ENCODE results near the gene MPG. TPM values are rescaled to one million over a fixed set of nuclear protein-coding genes. Genes with fewer than 3 reads are reported as not detected.

The MPG gene
- total and polyA plus RNA-seq, 2 donors from 2014 or later = 40.8 to 54.3 TPM

GRCh38 chr16:60166-60565, 17.9 kb upstream of the MPG start:
- peaks cover 0 to 15% (median 13%) of the 10 kb centered on the region in 3 donors for H3K36me3 ChIP-seq (ENCODE audit: control insufficient read depth in 2 of 3, insufficient read depth in 3 of 3, low read length in 3 of 3)
- no peak overlapping the region for H3K4me3 ChIP-seq (ENCODE audit: low read length in 3 of 3)
- FAIRE-seq (no peak), DNase-seq (peak in 1 of 5 donors; percentile 49)
- H3K9ac ChIP-seq (ENCODE audit: low read length in 3 of 3) = no peak overlapping the region
- no peaks in the 10 kb centered on the region for H3K4me1 ChIP-seq (ENCODE audit: control insufficient read depth in 2 of 3, insufficient read depth in 2 of 3, low read depth in 1 of 3, low read length in 3 of 3)
- intact Hi-C loops (cut with DNase I) = no loop called here
- no peak overlapping the region for H3K27ac ChIP-seq (ENCODE audit: low read depth in 2 of 2, low read length in 2 of 2)
- H3K27me3 ChIP-seq (ENCODE audit: control insufficient read depth, insufficient read depth, low read length) = no peaks in the 10 kb centered on the region
- no peaks in the 10 kb centered on the region for H3K9me3 ChIP-seq (ENCODE audit: control insufficient read depth in 2 of 3, insufficient read depth in 1 of 3, low read length in 3 of 3)
- TF ChIP-seq, protein P1, sequence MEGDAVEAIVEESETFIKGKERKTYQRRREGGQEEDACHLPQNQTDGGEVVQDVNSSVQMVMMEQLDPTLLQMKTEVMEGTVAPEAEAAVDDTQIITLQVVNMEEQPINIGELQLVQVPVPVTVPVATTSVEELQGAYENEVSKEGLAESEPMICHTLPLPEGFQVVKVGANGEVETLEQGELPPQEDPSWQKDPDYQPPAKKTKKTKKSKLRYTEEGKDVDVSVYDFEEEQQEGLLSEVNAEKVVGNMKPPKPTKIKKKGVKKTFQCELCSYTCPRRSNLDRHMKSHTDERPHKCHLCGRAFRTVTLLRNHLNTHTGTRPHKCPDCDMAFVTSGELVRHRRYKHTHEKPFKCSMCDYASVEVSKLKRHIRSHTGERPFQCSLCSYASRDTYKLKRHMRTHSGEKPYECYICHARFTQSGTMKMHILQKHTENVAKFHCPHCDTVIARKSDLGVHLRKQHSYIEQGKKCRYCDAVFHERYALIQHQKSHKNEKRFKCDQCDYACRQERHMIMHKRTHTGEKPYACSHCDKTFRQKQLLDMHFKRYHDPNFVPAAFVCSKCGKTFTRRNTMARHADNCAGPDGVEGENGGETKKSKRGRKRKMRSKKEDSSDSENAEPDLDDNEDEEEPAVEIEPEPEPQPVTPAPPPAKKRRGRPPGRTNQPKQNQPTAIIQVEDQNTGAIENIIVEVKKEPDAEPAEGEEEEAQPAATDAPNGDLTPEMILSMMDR (IDR thresholded peaks at IDR 0.05; ENCODE audit: borderline replicate concordance, extremely low read depth, insufficient read depth) = no peak

DNA sequence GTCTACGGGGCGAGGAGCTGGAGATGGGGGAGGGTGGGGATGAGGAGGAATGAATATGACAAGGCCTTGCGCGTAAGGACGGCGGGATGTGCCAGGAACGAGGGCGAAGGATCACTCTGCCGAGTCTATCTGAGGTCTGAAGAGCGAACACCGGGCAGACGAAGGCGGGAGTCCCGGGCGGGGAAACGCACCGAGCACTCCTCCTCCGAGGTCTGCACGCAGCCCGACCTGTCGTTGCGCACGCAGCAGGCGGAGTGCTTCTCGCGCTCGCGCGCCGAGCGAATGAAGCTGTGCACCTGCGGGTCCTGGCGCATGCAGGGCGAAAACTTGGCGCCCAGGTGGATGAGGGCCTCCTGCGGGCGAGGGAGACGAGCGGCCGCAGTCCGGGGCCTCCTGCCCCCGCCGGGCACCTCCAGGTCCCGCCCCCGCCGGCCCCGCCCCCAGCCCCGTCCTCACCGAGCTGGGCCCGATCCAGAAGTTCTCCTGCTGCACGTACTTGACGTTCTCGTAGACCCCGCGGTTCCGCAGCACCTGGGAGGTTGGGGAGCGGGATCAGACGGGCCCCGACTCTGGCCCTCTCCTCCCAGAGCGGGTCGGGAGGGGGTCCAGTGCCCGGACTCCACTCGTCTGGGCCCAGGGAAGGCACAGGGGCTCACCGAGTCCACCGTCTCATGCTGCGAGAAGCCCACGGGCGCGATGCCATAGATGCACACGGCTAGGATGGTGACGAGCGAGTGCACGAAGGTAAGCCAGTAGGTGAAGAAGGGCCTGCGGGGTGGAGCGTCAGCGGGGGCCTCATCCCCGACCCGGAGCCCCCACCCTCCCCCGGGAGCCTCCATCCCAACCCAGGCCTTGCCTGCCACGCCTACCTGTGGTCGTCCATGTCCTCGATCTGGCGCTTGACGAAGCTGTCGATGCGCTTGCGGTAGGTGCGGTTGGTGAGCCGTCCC, 16.8 kb upstream of the MPG start:
- Histone ChIP-seq H3K9me3 (ENCODE audit: control insufficient read depth in 2 of 3, insufficient read depth in 1 of 3, low read length in 3 of 3) (no peaks in the 10 kb centered on the region), H3K36me3 (ENCODE audit: control insufficient read depth in 2 of 3, insufficient read depth in 3 of 3, low read length in 3 of 3) (peaks cover 0 to 12% (median 5%) of the 10 kb centered on the region in 3 donors)

GRCh38 chr16:61879-62281, 16.1 kb upstream of the MPG start:
- H3K4me3 ChIP-seq (ENCODE audit: low read length in 3 of 3) = no peak overlapping the region
- H3K9ac ChIP-seq (ENCODE audit: low read length in 3 of 3) = no peak overlapping the region
- H3K36me3 ChIP-seq (ENCODE audit: control insufficient read depth in 2 of 3, insufficient read depth in 3 of 3, low read length in 3 of 3) = peaks cover 0 to 10% (median 4%) of the 10 kb centered on the region in 3 donors
- intact Hi-C loops (cut with DNase I) = no loop called here
- H3K27ac ChIP-seq (ENCODE audit: low read depth in 2 of 2, low read length in 2 of 2) = no peak overlapping the region
- H3K9me3 ChIP-seq (ENCODE audit: control insufficient read depth in 2 of 3, insufficient read depth in 1 of 3, low read length in 3 of 3) = no peaks in the 10 kb centered on the region
- DNase-seq (peak in 1 of 5 donors; percentile 35), FAIRE-seq (no peak)
- TF ChIP-seq, protein P1 (IDR thresholded peaks at IDR 0.05; ENCODE audit: borderline replicate concordance, extremely low read depth, insufficient read depth) = no peak
- no peaks in the 10 kb centered on the region for H3K27me3 ChIP-seq (ENCODE audit: control insufficient read depth, insufficient read depth, low read length)
- peaks cover 0 to 2% (median 0%) of the 10 kb centered on the region in 3 donors for H3K4me1 ChIP-seq (ENCODE audit: control insufficient read depth in 2 of 3, insufficient read depth in 2 of 3, low read depth in 1 of 3, low read length in 3 of 3)

More for the DNA sequence above, 16.8 kb upstream of the MPG start:
- intact Hi-C loops (cut with DNase I) = no loop called here
- TF ChIP-seq, protein P1 (IDR thresholded peaks at IDR 0.05; ENCODE audit: borderline replicate concordance, extremely low read depth, insufficient read depth) = no peak
- DNase-seq (peak in 1 of 5 donors; percentile 49), FAIRE-seq (no peak)
- H3K27me3 ChIP-seq (ENCODE audit: control insufficient read depth, insufficient read depth, low read length) = no peaks in the 10 kb centered on the region
- H3K9ac ChIP-seq (ENCODE audit: low read length in 3 of 3) = no peak overlapping the region
- no peak overlapping the region for H3K4me3 ChIP-seq (ENCODE audit: low read length in 3 of 3)
- H3K27ac ChIP-seq (ENCODE audit: low read depth in 2 of 2, low read length in 2 of 2) = no peak overlapping the region
- H3K4me1 ChIP-seq (ENCODE audit: control insufficient read depth in 2 of 3, insufficient read depth in 2 of 3, low read depth in 1 of 3, low read length in 3 of 3) = peaks cover 0 to 2% (median 0%) of the 10 kb centered on the region in 3 donors
